ENCODE results near the gene UBE2R2. TPM values are rescaled to one million over a fixed set of nuclear protein-coding genes. Genes with fewer than 3 reads are reported as not detected.
A peak's percentile ranks its signal among the peaks of the same experiment; 100 is the strongest.
"Not testable (repeated sequence)": the region's sequence is repeated elsewhere in the genome, so short reads cannot be mapped to it uniquely, and the experiment has no call there.

The UBE2R2 gene
- total RNA-seq, 1 donor from 2014 or later: 57.7 TPM

DNA sequence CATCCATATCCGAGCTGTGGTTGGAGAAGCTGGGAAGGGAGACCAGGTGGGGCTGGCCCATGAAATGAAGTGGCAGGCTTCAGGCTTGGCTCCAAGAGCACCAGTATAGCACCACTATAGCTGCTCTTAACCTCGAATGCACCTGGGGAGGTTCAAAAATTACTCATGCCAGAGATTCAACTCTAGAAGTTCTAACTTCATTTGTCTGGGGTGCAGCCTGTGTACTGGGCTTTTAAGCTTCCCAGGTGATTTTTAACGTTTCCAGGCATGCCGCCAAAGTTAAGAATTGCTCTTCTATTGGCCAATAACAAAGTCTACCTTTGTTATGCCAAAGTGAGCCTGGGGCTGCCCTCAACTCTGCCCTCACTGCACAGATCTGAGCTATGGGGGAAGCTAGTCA is 21.1 kb upstream of the UBE2R2 start:
- Mint-ChIP-seq H3K4me3 (ENCODE audit: unreplicated experiment) (no peak overlapping the region), H3K9me3 (ENCODE audit: unreplicated experiment) (peaks cover 6% of the 10 kb centered on the region), H3K27me3 (ENCODE audit: unreplicated experiment) (peaks cover 10% of the 10 kb centered on the region), H3K27ac (ENCODE audit: unreplicated experiment) (no peak overlapping the region), H3K4me1 (ENCODE audit: unreplicated experiment) (no peaks in the 10 kb centered on the region), H3K36me3 (ENCODE audit: low read depth, unreplicated experiment) (peaks cover 8% of the 10 kb centered on the region)
- no peak for DNase-seq (ENCODE audit: low spot score)
- TF ChIP-seq CTCF (IDR thresholded peaks at IDR 0.05; ENCODE audit: unreplicated experiment): no peak

- H3K9me3 Mint-ChIP-seq (ENCODE audit: unreplicated experiment); H3K4me1 Mint-ChIP-seq (ENCODE audit: unreplicated experiment); H3K27ac Mint-ChIP-seq (ENCODE audit: unreplicated experiment); H3K4me3 Mint-ChIP-seq (ENCODE audit: unreplicated experiment); DNase-seq (ENCODE audit: low spot score); H3K36me3 Mint-ChIP-seq (ENCODE audit: low read depth, unreplicated experiment): not testable (repeated sequence)
- H3K27me3 Mint-ChIP-seq (ENCODE audit: unreplicated experiment): peaks cover 10% of the 10 kb centered on the region
Observed at GRCh38 chr9:33796679-33797078, 20.3 kb upstream of the UBE2R2 start.

- H3K4me3 Mint-ChIP-seq (ENCODE audit: unreplicated experiment): peak overlapping the region; percentile 37
- H3K27ac Mint-ChIP-seq (ENCODE audit: unreplicated experiment): no peak overlapping the region
- H3K4me1 Mint-ChIP-seq (ENCODE audit: unreplicated experiment): no peaks in the 10 kb centered on the region
- H3K9me3 Mint-ChIP-seq (ENCODE audit: unreplicated experiment): peaks cover 6% of the 10 kb centered on the region
- DNase-seq (ENCODE audit: low spot score): no peak
- H3K36me3 Mint-ChIP-seq (ENCODE audit: low read depth, unreplicated experiment): peaks cover 8% of the 10 kb centered on the region
- no peak for TF ChIP-seq CTCF (IDR thresholded peaks at IDR 0.05; ENCODE audit: unreplicated experiment)
- H3K27me3 Mint-ChIP-seq (ENCODE audit: unreplicated experiment): peaks cover 8% of the 10 kb centered on the region
Observed at GRCh38 chr9:33797837-33798236, 19.1 kb upstream of the UBE2R2 start.

- TF ChIP-seq CTCF (IDR thresholded peaks at IDR 0.05; ENCODE audit: unreplicated experiment): no peak
- H3K4me1 Mint-ChIP-seq (ENCODE audit: unreplicated experiment): no peaks in the 10 kb centered on the region
- no peak for DNase-seq (ENCODE audit: low spot score)
- H3K27ac Mint-ChIP-seq (ENCODE audit: unreplicated experiment): no peak overlapping the region
- no peak overlapping the region for H3K4me3 Mint-ChIP-seq (ENCODE audit: unreplicated experiment)
- H3K9me3 Mint-ChIP-seq (ENCODE audit: unreplicated experiment): peaks cover 6% of the 10 kb centered on the region
- H3K27me3 Mint-ChIP-seq (ENCODE audit: unreplicated experiment): peaks cover 8% of the 10 kb centered on the region
- H3K36me3 Mint-ChIP-seq (ENCODE audit: low read depth, unreplicated experiment): peaks cover 8% of the 10 kb centered on the region
Observed at GRCh38 chr9:33798545-33798944, 18.4 kb upstream of the UBE2R2 start.

DNA sequence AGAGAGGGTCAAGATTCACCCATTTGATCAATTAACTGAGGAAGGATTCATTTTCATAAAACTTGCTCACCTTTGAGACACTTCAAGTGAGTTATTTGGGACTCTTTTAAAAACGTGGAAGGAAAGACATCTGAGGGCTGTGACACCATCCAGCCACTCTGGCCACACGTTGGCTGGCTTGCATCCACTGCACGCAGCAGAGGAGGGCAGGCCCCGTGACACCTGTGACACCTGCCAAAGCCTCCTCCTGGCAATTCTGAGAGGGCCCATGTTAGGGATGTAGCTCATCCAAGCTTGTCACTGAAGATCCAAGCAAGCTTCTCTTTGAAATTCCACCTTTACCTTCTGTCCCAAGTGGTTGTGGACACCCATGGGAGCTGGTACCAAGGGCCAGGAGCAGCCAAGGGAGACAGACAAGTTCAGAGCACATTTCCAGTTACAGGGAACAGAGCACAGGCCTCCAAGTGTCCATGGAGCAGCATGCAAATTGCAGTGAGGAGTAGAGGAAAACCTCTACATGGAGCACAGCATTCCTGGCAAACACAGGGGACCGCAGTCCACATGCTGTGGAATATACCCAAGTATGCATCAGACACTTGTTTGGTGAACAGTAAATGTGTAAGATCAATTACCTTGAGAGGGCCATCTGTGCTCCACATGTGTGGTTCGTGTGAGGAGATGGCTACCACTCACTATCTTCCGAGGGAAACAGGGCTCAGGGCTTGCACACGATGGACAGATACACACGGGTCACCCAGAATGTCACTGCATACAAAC is 16.8 kb upstream of the UBE2R2 start:
- H3K4me3 Mint-ChIP-seq (ENCODE audit: unreplicated experiment): no peak overlapping the region
- no peak for DNase-seq (ENCODE audit: low spot score)
- TF ChIP-seq CTCF (IDR thresholded peaks at IDR 0.05; ENCODE audit: unreplicated experiment): no peak
- peaks cover 8% of the 10 kb centered on the region for H3K36me3 Mint-ChIP-seq (ENCODE audit: low read depth, unreplicated experiment)
- peaks cover 6% of the 10 kb centered on the region for H3K9me3 Mint-ChIP-seq (ENCODE audit: unreplicated experiment)
- peaks cover 8% of the 10 kb centered on the region for H3K27me3 Mint-ChIP-seq (ENCODE audit: unreplicated experiment)
- H3K27ac Mint-ChIP-seq (ENCODE audit: unreplicated experiment): no peak overlapping the region
- no peaks in the 10 kb centered on the region for H3K4me1 Mint-ChIP-seq (ENCODE audit: unreplicated experiment)
